IMR-90 (cell line): ENCODE measurements around the gene MS4A2. TPM values are rescaled to one million over a fixed set of nuclear protein-coding genes. Genes with fewer than 3 reads are reported as not detected.

Experiments used
- ATAC-seq: fragments of 200-7000 bp; cut with Tn5 transposase; 2 replicates; pipeline ENCODE4 v1.9.1; 2020; ENCODE audit warnings: low read depth, mild to moderate bottlenecking, moderate library complexity
- BruUV-seq: library from RNA; stranded (reverse); fragments of 400-500 nt; replicated peaks from 2 replicates; lab custom pipeline; 2021; lab: Mats Ljungman, UMichigan
- CTCF ChIA-PET: fragments of 300-600 bp; formaldehyde crosslinking; extraction: SDS; loops from one replicate; lab custom pipeline; 2021; ENCODE audit warnings: antibody characterized with exemption; lab: Yijun Ruan, JAX
- POLR2A ChIA-PET: fragments of 300-600 bp; sonication (Branson Sonifier 250); formaldehyde crosslinking; loops from one replicate; lab custom pipeline; 2022; ENCODE audit warnings: antibody characterized with exemption; ENCODE audit not compliant: unreplicated experiment; lab: Charles Lee
- DNase-seq: peaks from one replicate; pipeline ENCODE4 v3.0.0; 2013
- H2AFZ ChIP-seq: replicated peaks from 2 replicates; pipeline ENCODE3; 2013; ENCODE audit warnings: low read length, mild to moderate bottlenecking; ENCODE audit not compliant: poor library complexity
- H2AK5ac ChIP-seq: 2 replicates; pipeline ENCODE4 v1.6.1; 2013; ENCODE audit warnings: low read depth, low read length, inconsistent platforms
- H2AK9ac ChIP-seq: replicated peaks from 2 replicates; pipeline ENCODE3; 2013; ENCODE audit warnings: mild to moderate bottlenecking, low read depth, low read length, moderate library complexity; ENCODE audit not compliant: poor library complexity
- H2BK120ac ChIP-seq: 2 replicates; pipeline ENCODE4 v1.6.1; 2013; ENCODE audit warnings: low read depth, low read length, inconsistent platforms
- H2BK15ac ChIP-seq: 3 replicates; pipeline ENCODE4 v1.6.1; 2013; ENCODE audit warnings: low read depth, low read length, inconsistent platforms
- H2BK20ac ChIP-seq: 2 replicates; pipeline ENCODE4 v1.6.1; 2013; ENCODE audit warnings: low read depth, mild to moderate bottlenecking, inconsistent platforms, low read length, moderate library complexity
- H2BK5ac ChIP-seq: 2 replicates; pipeline ENCODE4 v1.6.1; 2013; ENCODE audit warnings: mild to moderate bottlenecking, low read depth, low read length, inconsistent platforms; ENCODE audit not compliant: poor library complexity, severe bottlenecking
- H3K14ac ChIP-seq: replicated peaks from 2 replicates; pipeline ENCODE4 v1.6.1; 2013; ENCODE audit warnings: low read depth, low read length, inconsistent platforms
- H3K18ac ChIP-seq: 2 replicates; pipeline ENCODE4 v1.6.1; 2013; ENCODE audit warnings: low read depth, low read length, control low read depth
- H3K23ac ChIP-seq: 2 replicates; pipeline ENCODE4 v1.6.1; 2013; ENCODE audit warnings: low read depth, low read length, inconsistent platforms
- H3K27ac ChIP-seq: 2 replicates; pipeline ENCODE4 v1.5.1; 2013; ENCODE audit warnings: mild to moderate bottlenecking, control low read depth, low read length; ENCODE audit not compliant: insufficient read depth
- H3K27me3 ChIP-seq: 2 replicates; pipeline ENCODE4 v1.6.1; 2013; ENCODE audit warnings: low read length; ENCODE audit not compliant: control insufficient read depth, insufficient read depth
- H3K36me3 ChIP-seq: 2 replicates; pipeline ENCODE4 v1.6.1; 2013; ENCODE audit warnings: low read length, mixed read lengths; ENCODE audit not compliant: control insufficient read depth, insufficient read depth
- H3K4ac ChIP-seq: 2 replicates; pipeline ENCODE4 v1.6.1; 2013; ENCODE audit warnings: low read depth, low read length, inconsistent platforms
- H3K4me1 ChIP-seq: 2 replicates; pipeline ENCODE4 v1.6.1; 2013; ENCODE audit warnings: low read length, mixed read lengths; ENCODE audit not compliant: control insufficient read depth, insufficient read depth
- H3K4me2 ChIP-seq: 2 replicates; pipeline ENCODE4 v1.6.1; 2013; ENCODE audit warnings: low read depth, mild to moderate bottlenecking, control low read depth, low read length, moderate library complexity
- H3K4me3 ChIP-seq: 2 replicates; pipeline ENCODE4 v1.5.1; 2013; ENCODE audit warnings: low read depth, mild to moderate bottlenecking, control low read depth, low read length, moderate library complexity; ENCODE audit not compliant: insufficient read depth
- H3K56ac ChIP-seq: 2 replicates; pipeline ENCODE4 v1.6.1; 2013; ENCODE audit warnings: low read length, inconsistent platforms; ENCODE audit not compliant: insufficient read depth; ENCODE audit errors: extremely low read depth
- H3K79me1 ChIP-seq, 2 experiments: 2 replicates each; pipeline ENCODE4 v1.6.1; 2013; ENCODE audit warnings: low read length in 2 of 2, inconsistent platforms in 1 of 2, low read depth in 1 of 2
- H3K9ac ChIP-seq: 2 replicates; pipeline ENCODE4 v1.6.1; 2013; ENCODE audit warnings: low read depth, low read length, control low read depth
- H3K9me1 ChIP-seq: 2 replicates; pipeline ENCODE4 v1.6.1; 2013; ENCODE audit warnings: low read length, inconsistent platforms; ENCODE audit not compliant: insufficient read depth
- H3K9me3 ChIP-seq: 2 replicates; pipeline ENCODE4 v1.6.1; 2013; ENCODE audit warnings: low read length; ENCODE audit not compliant: control insufficient read depth, insufficient read depth
- H4K20me1 ChIP-seq: 2 replicates; pipeline ENCODE4 v1.6.1; 2013; ENCODE audit warnings: low read length, inconsistent platforms; ENCODE audit not compliant: insufficient read depth
- H4K5ac ChIP-seq: 2 replicates; pipeline ENCODE4 v1.6.1; 2013; ENCODE audit warnings: mild to moderate bottlenecking, low read depth, low read length, control low read depth
- H4K8ac ChIP-seq, 2 experiments: 2 replicates each; pipeline ENCODE4 v1.6.1; 2013; ENCODE audit warnings: low read depth in 2 of 2, low read length in 2 of 2, control low read depth in 1 of 2, inconsistent platforms in 1 of 2
- H4K91ac ChIP-seq: 2 replicates; pipeline ENCODE4 v1.6.1; 2013; ENCODE audit warnings: low read depth, low read length, inconsistent platforms; ENCODE audit not compliant: insufficient read depth
- BHLHE40 ChIP-seq: fragments of 150-350 bp; IDR thresholded peaks from 2 replicates; pipeline ENCODE4 v1.6.1; 2016; ENCODE audit warnings: mild to moderate bottlenecking, low read depth, low read length
- CEBPB ChIP-seq: IDR thresholded peaks from 2 replicates; pipeline ENCODE4 v1.6.1; 2012; ENCODE audit warnings: low read depth, low read length, improper control_type of control experiment
- CHD1 ChIP-seq: IDR thresholded peaks from 2 replicates; pipeline ENCODE4 v1.6.1; 2012; ENCODE audit warnings: low read depth, low read length, improper control_type of control experiment
- FOS ChIP-seq: fragments of 150-350 bp; IDR thresholded peaks from 2 replicates; pipeline ENCODE4 v1.6.1; 2016; ENCODE audit warnings: low read depth, low read length
- MAFK ChIP-seq: IDR thresholded peaks from 2 replicates; pipeline ENCODE4 v1.6.1; 2012; ENCODE audit warnings: low read depth, low read length, improper control_type of control experiment
- MAZ ChIP-seq: IDR thresholded peaks from 2 replicates; pipeline ENCODE4 v1.6.1; 2012; ENCODE audit warnings: low read depth, mild to moderate bottlenecking, low read length, improper control_type of control experiment, moderate library complexity, borderline replicate concordance
- MXI1 ChIP-seq: IDR thresholded peaks from 2 replicates; pipeline ENCODE4 v1.6.1; 2012; ENCODE audit warnings: low read depth, mild to moderate bottlenecking, low read length, moderate library complexity, borderline replicate concordance
- NFE2L2 ChIP-seq: fragments of 150-350 bp; IDR thresholded peaks from 2 replicates; pipeline ENCODE4 v1.6.1; 2016; ENCODE audit warnings: low read depth, mild to moderate bottlenecking, low read length
- POLR2A ChIP-seq: IDR thresholded peaks from 2 replicates; pipeline ENCODE4 v1.6.1; 2012; ENCODE audit warnings: mild to moderate bottlenecking, low read depth, low read length
- RAD21 ChIP-seq: IDR thresholded peaks from 2 replicates; pipeline ENCODE4 v1.6.1; 2012; ENCODE audit warnings: low read length, improper control_type of control experiment
- RCOR1 ChIP-seq: IDR thresholded peaks from 2 replicates; pipeline ENCODE4 v1.6.1; 2012; ENCODE audit warnings: mild to moderate bottlenecking, low read length, improper control_type of control experiment; ENCODE audit not compliant: insufficient replicate concordance
- RFX5 ChIP-seq: IDR thresholded peaks from 2 replicates; pipeline ENCODE4 v1.8.0; 2012; ENCODE audit warnings: low read depth, mild to moderate bottlenecking, low read length, moderate library complexity
- SMC3 ChIP-seq: fragments of 150-350 bp; IDR thresholded peaks from 2 replicates; pipeline ENCODE4 v1.6.1; 2016; ENCODE audit warnings: low read depth, mild to moderate bottlenecking, antibody characterized with exemption, low read length, moderate library complexity
- WGBS, 2 experiments: methylation state at CpG; one replicate each; pipeline versions ENCODE4 v1.1.5 to v1.1.7; 2013; ENCODE audit warnings: missing lambda C conversion rate in 2 of 2; ENCODE audit not compliant: insufficient read length in 1 of 2; ENCODE audit errors: extremely low coverage in 2 of 2; 5-methylcytosine and 5-hydroxymethylcytosine counted together
- dilution Hi-C: fragments of 300-500 bp; cut with HindIII; formaldehyde crosslinking; loops from one replicate; pipeline ENCODE4 v1.14.3; 2018; ENCODE audit warnings: low sequenced_read_pairs; ENCODE audit not compliant: unreplicated experiment
- in situ Hi-C: fragments of 300-500 bp; cut with MboI; formaldehyde crosslinking; loops from 3 replicates; pipeline ENCODE4 v1.14.3; 2019; ENCODE audit warnings: low sequenced_read_pairs, inconsistent platforms, mixed read lengths
- intact Hi-C: fragments of 100-400 bp; cut with micrococcal nuclease; formaldehyde crosslinking; loops from 2 replicates; pipeline ENCODE4 v1.10.0; 2022
- polyA plus RNA-seq, 3 experiments: library from polyadenylated mRNA; depleted of rRNA; stranded (reverse); fragments of >200 nt; gene quantifications; 2 replicates each; pipeline ENCODE4 v1.2.3, GENCODE V29; 2012; ENCODE audit warnings: low replicate concordance in 1 of 3
- total RNA-seq: library from RNA; depleted of rRNA; stranded (reverse); fragments of >200 nt; gene quantifications from 2 replicates; pipeline ENCODE4 v1.2.3, GENCODE V29; 2012
- TF ChIP-seq, protein P1 (sequence below): fragments of 150-350 bp; IDR thresholded peaks from 2 replicates; pipeline ENCODE4 v1.6.1; 2017; ENCODE audit warnings: mild to moderate bottlenecking, antibody characterized with exemption, low read length, low read depth
- TF ChIP-seq, protein P2 (sequence below): conservative IDR thresholded peaks from 2 replicates; pipeline ENCODE4 v1.5.1; 2012; ENCODE audit warnings: mild to moderate bottlenecking, low read depth, low read length, improper control_type of control experiment
- TF ChIP-seq, protein P3 (sequence below): fragments of 150-350 bp; IDR thresholded peaks from 2 replicates; pipeline ENCODE4 v1.6.1; 2016; ENCODE audit warnings: low read depth, mild to moderate bottlenecking, low read length, moderate library complexity, borderline replicate concordance

MS4A2 gene
- total and polyA plus RNA-seq, 2 of the 4 experiments (the other 2 are of a cell fraction): not detected

DNA sequence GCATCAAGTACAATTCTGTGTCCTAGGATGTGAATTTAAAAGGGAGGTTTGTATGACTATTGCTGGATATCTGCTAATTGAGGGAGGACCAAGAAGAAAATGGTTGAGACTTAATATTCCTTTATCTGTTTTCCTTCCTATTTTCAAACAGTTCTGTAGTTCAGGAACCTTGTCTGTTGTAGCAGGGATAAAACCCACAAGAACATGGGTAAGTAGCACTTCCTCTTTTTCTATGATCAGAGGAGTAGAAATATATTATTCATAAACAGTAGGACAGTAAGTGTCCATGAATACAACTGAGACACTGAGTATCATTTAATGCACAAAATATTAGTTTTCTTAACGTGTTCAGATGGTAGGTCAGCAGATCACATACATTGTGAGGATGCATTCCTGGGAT lies 24.4 kb upstream of the MS4A2 start:
- Histone ChIP-seq H3K23ac (no peak overlapping the region), H2AK5ac (no peak overlapping the region), H3K4me3 (no peak overlapping the region), H2BK20ac (no peak overlapping the region), H3K4me1 (no peaks in the 10 kb centered on the region), H3K27ac (no peak overlapping the region), H3K79me1 (no peaks in the 10 kb centered on the region), H3K4ac (no peak overlapping the region), H3K9ac (no peak overlapping the region), H4K91ac (no peak overlapping the region), H4K20me1 (no peaks in the 10 kb centered on the region), H4K8ac (no peak overlapping the region), H3K9me3 (0 out of 2 replicates have a peak, but pooled peaks cover 1% of the 10 kb centered on the region), H2BK5ac (no peak overlapping the region), H4K5ac (no peak overlapping the region), H3K27me3 (no peaks in the 10 kb centered on the region), H3K36me3 (no peaks in the 10 kb centered on the region), H3K18ac (no peak overlapping the region), H3K14ac (no peak overlapping the region), H3K9me1 (no peaks in the 10 kb centered on the region), H2BK15ac (no peak overlapping the region), H3K4me2 (no peak overlapping the region), H2AK9ac (no peak overlapping the region), H3K56ac (no peak overlapping the region; the same call in 1 of the 2 replicates), H2BK120ac (no peak overlapping the region), H2AFZ (no peak overlapping the region)
- ChIA-PET CTCF (no interaction called here), POLR2A (no interaction called here)
- DNase-seq (no peak), ATAC-seq (no peak)
- in situ Hi-C loops (no loop called here), intact Hi-C loops (no loop called here), dilution Hi-C loops (no loop called here)
- BruUV-seq: no TSS peak
- WGBS, 2 experiments: no CpG with 5 or more reads among the region's 1 CpG
- TF ChIP-seq, protein P1, sequence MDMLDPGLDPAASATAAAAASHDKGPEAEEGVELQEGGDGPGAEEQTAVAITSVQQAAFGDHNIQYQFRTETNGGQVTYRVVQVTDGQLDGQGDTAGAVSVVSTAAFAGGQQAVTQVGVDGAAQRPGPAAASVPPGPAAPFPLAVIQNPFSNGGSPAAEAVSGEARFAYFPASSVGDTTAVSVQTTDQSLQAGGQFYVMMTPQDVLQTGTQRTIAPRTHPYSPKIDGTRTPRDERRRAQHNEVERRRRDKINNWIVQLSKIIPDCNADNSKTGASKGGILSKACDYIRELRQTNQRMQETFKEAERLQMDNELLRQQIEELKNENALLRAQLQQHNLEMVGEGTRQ: no peak
- no peak for TF ChIP-seq SMC3
- TF ChIP-seq, protein P2, sequence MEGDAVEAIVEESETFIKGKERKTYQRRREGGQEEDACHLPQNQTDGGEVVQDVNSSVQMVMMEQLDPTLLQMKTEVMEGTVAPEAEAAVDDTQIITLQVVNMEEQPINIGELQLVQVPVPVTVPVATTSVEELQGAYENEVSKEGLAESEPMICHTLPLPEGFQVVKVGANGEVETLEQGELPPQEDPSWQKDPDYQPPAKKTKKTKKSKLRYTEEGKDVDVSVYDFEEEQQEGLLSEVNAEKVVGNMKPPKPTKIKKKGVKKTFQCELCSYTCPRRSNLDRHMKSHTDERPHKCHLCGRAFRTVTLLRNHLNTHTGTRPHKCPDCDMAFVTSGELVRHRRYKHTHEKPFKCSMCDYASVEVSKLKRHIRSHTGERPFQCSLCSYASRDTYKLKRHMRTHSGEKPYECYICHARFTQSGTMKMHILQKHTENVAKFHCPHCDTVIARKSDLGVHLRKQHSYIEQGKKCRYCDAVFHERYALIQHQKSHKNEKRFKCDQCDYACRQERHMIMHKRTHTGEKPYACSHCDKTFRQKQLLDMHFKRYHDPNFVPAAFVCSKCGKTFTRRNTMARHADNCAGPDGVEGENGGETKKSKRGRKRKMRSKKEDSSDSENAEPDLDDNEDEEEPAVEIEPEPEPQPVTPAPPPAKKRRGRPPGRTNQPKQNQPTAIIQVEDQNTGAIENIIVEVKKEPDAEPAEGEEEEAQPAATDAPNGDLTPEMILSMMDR: no peak
- no peak for TF ChIP-seq RAD21
- no peak for TF ChIP-seq NFE2L2
- TF ChIP-seq FOS: no peak
- no peak for TF ChIP-seq MXI1
- TF ChIP-seq RCOR1: no peak
- no peak for TF ChIP-seq POLR2A
- TF ChIP-seq BHLHE40: no peak
- TF ChIP-seq MAFK: no peak
- TF ChIP-seq CEBPB: no peak
- no peak for TF ChIP-seq MAZ
- TF ChIP-seq CHD1: no peak
- TF ChIP-seq RFX5: no peak
- TF ChIP-seq, protein P3, sequence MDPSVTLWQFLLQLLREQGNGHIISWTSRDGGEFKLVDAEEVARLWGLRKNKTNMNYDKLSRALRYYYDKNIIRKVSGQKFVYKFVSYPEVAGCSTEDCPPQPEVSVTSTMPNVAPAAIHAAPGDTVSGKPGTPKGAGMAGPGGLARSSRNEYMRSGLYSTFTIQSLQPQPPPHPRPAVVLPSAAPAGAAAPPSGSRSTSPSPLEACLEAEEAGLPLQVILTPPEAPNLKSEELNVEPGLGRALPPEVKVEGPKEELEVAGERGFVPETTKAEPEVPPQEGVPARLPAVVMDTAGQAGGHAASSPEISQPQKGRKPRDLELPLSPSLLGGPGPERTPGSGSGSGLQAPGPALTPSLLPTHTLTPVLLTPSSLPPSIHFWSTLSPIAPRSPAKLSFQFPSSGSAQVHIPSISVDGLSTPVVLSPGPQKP: no peak
